Activated T-helper 2 cell treated with anti-CD3 and anti-CD28 coated beads, Interferon-gamma antibody, Interleukin-2, Interleukin-4, amounts not matched to agents 10 μg/mL and 5 μg/mL and 100 μg/mL, durations not matched to agents 14 hours and 24 hours and 36 hours (primary cell): Measurements from ENCODE around the gene FIGNL1. TPM values are rescaled to one million over a fixed set of nuclear protein-coding genes. Genes with fewer than 3 reads are reported as not detected.
"Not testable (repeated sequence)": the region's sequence is repeated elsewhere in the genome, so short reads cannot be mapped to it uniquely, and the experiment has no call there.

Experiments used
- DNase-seq: peaks from one replicate; pipeline ENCODE4 v3.0.0; 2021; ENCODE audit warnings: low spot score
- H3K27ac Mint-ChIP-seq: one replicate; pipeline ENCODE4 v1.8.0; 2021; ENCODE audit warnings: mixed read lengths
- H3K27me3 Mint-ChIP-seq: one replicate; pipeline ENCODE4 v1.8.0; 2021; ENCODE audit warnings: low read depth, mixed read lengths
- H3K36me3 Mint-ChIP-seq: one replicate; pipeline ENCODE4 v1.8.0; 2021; ENCODE audit warnings: low read depth, mixed read lengths
- H3K4me1 Mint-ChIP-seq: one replicate; pipeline ENCODE4 v1.8.0; 2021; ENCODE audit warnings: low read depth, mixed read lengths
- H3K4me3 Mint-ChIP-seq: one replicate; pipeline ENCODE4 v1.8.0; 2021; ENCODE audit warnings: low read depth, mild to moderate bottlenecking, moderate library complexity, mixed read lengths
- H3K9me3 Mint-ChIP-seq: one replicate; pipeline ENCODE4 v1.8.0; 2021; ENCODE audit warnings: mixed read lengths
- intact Hi-C: fragments of 100-400 bp; cut with micrococcal nuclease; formaldehyde crosslinking; loops from one replicate; pipeline ENCODE4 v1.15.1; 2023
- total RNA-seq: library from RNA; stranded (reverse); gene quantifications from 2 replicates; pipeline ENCODE4 v1.2.3, GENCODE V29; 2022

FIGNL1 gene
- total RNA-seq, 1 donor from 2014 or later = 40.0 TPM

GRCh38 chr7:50466815-50467585 is 16.9 kb upstream of the FIGNL1 start:
- no peak overlapping the region for H3K4me3 Mint-ChIP-seq
- intact Hi-C loops = loop anchor here (1.0 to 5.0 kb wide), 3 partner anchors 145 to 695 kb away; no protein-coding TSS in a partner anchor
- H3K27ac Mint-ChIP-seq = no peak overlapping the region
- peaks cover 8% of the 10 kb centered on the region for H3K4me1 Mint-ChIP-seq
- peaks cover 3% of the 10 kb centered on the region for H3K27me3 Mint-ChIP-seq
- no peaks in the 10 kb centered on the region for H3K9me3 Mint-ChIP-seq
- no peaks in the 10 kb centered on the region for H3K36me3 Mint-ChIP-seq
- no peak for DNase-seq

- intact Hi-C loops = no loop called here
- no peak overlapping the region for H3K4me3 Mint-ChIP-seq
Measured at GRCh38 chr7:50463035-50463434, 12.9 kb upstream of the FIGNL1 start.

GRCh38 chr7:50462361-50462760 is 12.2 kb upstream of the FIGNL1 start:
- Mint-ChIP-seq H3K4me3 (no peak overlapping the region), H3K4me1 (peaks cover under 1% of the 10 kb centered on the region), H3K36me3 (no peaks in the 10 kb centered on the region), H3K27me3 (peaks cover 4% of the 10 kb centered on the region), H3K27ac (no peak overlapping the region), H3K9me3 (no peaks in the 10 kb centered on the region)
- no peak for DNase-seq
- intact Hi-C loops = no loop called here

More at GRCh38 chr7:50463035-50463434, 12.9 kb upstream of the FIGNL1 start:
- Mint-ChIP-seq H3K27me3 (peaks cover 2% of the 10 kb centered on the region), H3K36me3 (no peaks in the 10 kb centered on the region), H3K9me3 (no peaks in the 10 kb centered on the region), H3K4me1 (peaks cover 6% of the 10 kb centered on the region), H3K27ac (no peak overlapping the region)
- DNase-seq = no peak

GRCh38 chr7:50461695-50462094 is 11.5 kb upstream of the FIGNL1 start:
- Mint-ChIP-seq H3K9me3 (no peaks in the 10 kb centered on the region), H3K27me3 (peaks cover 8% of the 10 kb centered on the region), H3K27ac (no peak overlapping the region), H3K4me3 (no peak overlapping the region), H3K36me3 (no peaks in the 10 kb centered on the region), H3K4me1 (peaks cover 1% of the 10 kb centered on the region)
- intact Hi-C loops = no loop called here
- DNase-seq = no peak

- H3K9me3 Mint-ChIP-seq, DNase-seq, intact Hi-C loops, H3K27ac Mint-ChIP-seq, H3K4me3 Mint-ChIP-seq, H3K36me3 Mint-ChIP-seq, H3K4me1 Mint-ChIP-seq: not testable (repeated sequence)
- H3K27me3 Mint-ChIP-seq = peaks cover 15% of the 10 kb centered on the region
Measured at GRCh38 chr7:50459183-50459582, 9.0 kb upstream of the FIGNL1 start.

- H3K4me3 Mint-ChIP-seq, H3K4me1 Mint-ChIP-seq, intact Hi-C loops, H3K9me3 Mint-ChIP-seq, H3K36me3 Mint-ChIP-seq, DNase-seq, H3K27ac Mint-ChIP-seq: not testable (repeated sequence)
- peaks cover 15% of the 10 kb centered on the region for H3K27me3 Mint-ChIP-seq
Measured at GRCh38 chr7:50458651-50459050, 8.5 kb upstream of the FIGNL1 start.

- Mint-ChIP-seq H3K9me3 (no peaks in the 10 kb centered on the region), H3K36me3 (no peaks in the 10 kb centered on the region), H3K27me3 (peaks cover 13% of the 10 kb centered on the region), H3K4me1 (peaks cover 1% of the 10 kb centered on the region), H3K4me3 (no peak overlapping the region), H3K27ac (no peak overlapping the region)
- DNase-seq = no peak
- intact Hi-C loops = no loop called here
Measured at GRCh38 chr7:50456371-50457123, 6.4 kb upstream of the FIGNL1 start.

- Mint-ChIP-seq H3K4me1 (peaks cover 9% of the 10 kb centered on the region), H3K36me3 (no peaks in the 10 kb centered on the region), H3K9me3 (no peaks in the 10 kb centered on the region), H3K27me3 (peaks cover 13% of the 10 kb centered on the region), H3K4me3 (no peak overlapping the region), H3K27ac (no peak overlapping the region)
- DNase-seq = no peak
- intact Hi-C loops = no loop called here
Measured at GRCh38 chr7:50455658-50456057, 5.5 kb upstream of the FIGNL1 start.

GRCh38 chr7:50454968-50455367 is 4.8 kb upstream of the FIGNL1 start:
- intact Hi-C loops = no loop called here
- H3K36me3 Mint-ChIP-seq = no peaks in the 10 kb centered on the region
- H3K4me1 Mint-ChIP-seq = peaks cover 9% of the 10 kb centered on the region
- H3K27me3 Mint-ChIP-seq = peaks cover 13% of the 10 kb centered on the region
- H3K27ac Mint-ChIP-seq = no peak overlapping the region
- no peaks in the 10 kb centered on the region for H3K9me3 Mint-ChIP-seq
- no peak overlapping the region for H3K4me3 Mint-ChIP-seq
- no peak for DNase-seq

- H3K36me3 Mint-ChIP-seq = peaks cover 25% of the 10 kb centered on the region
- DNase-seq = peak; percentile 16
- peaks cover 35% of the 10 kb centered on the region for H3K4me1 Mint-ChIP-seq
- no peaks in the 10 kb centered on the region for H3K9me3 Mint-ChIP-seq
- peaks cover 3% of the 10 kb centered on the region for H3K27me3 Mint-ChIP-seq
- peak overlapping the region; percentile 71 for H3K27ac Mint-ChIP-seq
- intact Hi-C loops = loop anchor here (1.0 kb wide), 1 partner anchor 57 kb away; no protein-coding TSS in a partner anchor
- H3K4me3 Mint-ChIP-seq = peak overlapping the region; percentile 86
Measured at GRCh38 chr7:50450590-50451032, 461 bp upstream of the FIGNL1 start.

- H3K27me3 Mint-ChIP-seq = no peaks in the 10 kb centered on the region
- peaks cover 43% of the 10 kb centered on the region for H3K4me1 Mint-ChIP-seq
- peaks cover 35% of the 10 kb centered on the region for H3K36me3 Mint-ChIP-seq
- H3K4me3 Mint-ChIP-seq = peak overlapping the region; percentile 86
- H3K9me3 Mint-ChIP-seq = no peaks in the 10 kb centered on the region
- H3K27ac Mint-ChIP-seq = peak overlapping the region; percentile 71
- intact Hi-C loops = loop anchor here (1.0 to 5.0 kb wide), 7 partner anchors 52 to 673 kb away; no protein-coding TSS in a partner anchor
- no peak for DNase-seq
Measured at GRCh38 chr7:50449501-50449880, 659 bp downstream of the FIGNL1 start.

- H3K9me3 Mint-ChIP-seq = no peaks in the 10 kb centered on the region
- peaks cover 41% of the 10 kb centered on the region for H3K36me3 Mint-ChIP-seq
- peak overlapping the region; percentile 71 for H3K27ac Mint-ChIP-seq
- no peak for DNase-seq
- peaks cover 50% of the 10 kb centered on the region for H3K4me1 Mint-ChIP-seq
- H3K27me3 Mint-ChIP-seq = no peaks in the 10 kb centered on the region
- peak overlapping the region; percentile 86 for H3K4me3 Mint-ChIP-seq
- intact Hi-C loops = loop anchor here (1.0 to 5.0 kb wide), 7 partner anchors 52 to 673 kb away; no protein-coding TSS in a partner anchor
Measured at GRCh38 chr7:50448823-50449222, 1.3 kb downstream of the FIGNL1 start.

- H3K4me3 Mint-ChIP-seq = no peak overlapping the region
- intact Hi-C loops = loop anchor here (5.0 kb wide), 5 partner anchors 104 to 676 kb away; no protein-coding TSS in a partner anchor
- H3K9me3 Mint-ChIP-seq = no peaks in the 10 kb centered on the region
- H3K27ac Mint-ChIP-seq = peak overlapping the region; percentile 38
- H3K36me3 Mint-ChIP-seq = peaks cover 57% of the 10 kb centered on the region
- no peak for DNase-seq
- H3K4me1 Mint-ChIP-seq = peaks cover 61% of the 10 kb centered on the region
- H3K27me3 Mint-ChIP-seq = no peaks in the 10 kb centered on the region
Measured at GRCh38 chr7:50446542-50446960, 3.6 kb downstream of the FIGNL1 start.
